K562 (cell line): ENCODE results near the gene PGBD4.

Experiments used
- CBFA2T3 ChIP-seq: fragments of 450-650 bp; IDR thresholded peaks from 2 replicates; pipeline ENCODE4 v1.6.1; 2017
- CTCF ChIP-seq, 3 experiments: IDR thresholded peaks in 2 of 3; conservative IDR thresholded peaks in 1 of 3; 2 replicates each; pipeline ENCODE4 v1.5.1; 2011 to 2012; ENCODE audit warnings: low read length in 3 of 3, mild to moderate bottlenecking in 3 of 3, control low read depth in 2 of 3, improper control_type of control experiment in 1 of 3, inconsistent platforms in 1 of 3, low read depth in 1 of 3, mixed read lengths in 1 of 3, moderate library complexity in 1 of 3; ENCODE audit not compliant: insufficient read depth in 2 of 3
- KDM1A ChIP-seq, 2 experiments: fragments of 450-650 bp; IDR thresholded peaks; 2 replicates each; pipeline ENCODE4 v1.6.1; 2016; ENCODE audit warnings: mild to moderate bottlenecking in 2 of 2
- MNT ChIP-seq, 2 experiments: fragments of 450-650 bp; conservative IDR thresholded peaks; 2 replicates each; pipeline ENCODE4 v1.6.1; 2017; ENCODE audit warnings: mild to moderate bottlenecking in 2 of 2, moderate library complexity in 2 of 2
- POLR2A ChIP-seq: fragments of 450-650 bp; conservative IDR thresholded peaks from 2 replicates; pipeline ENCODE4 v1.6.1; 2016
- POLR2AphosphoS5 ChIP-seq: IDR thresholded peaks from 2 replicates; pipeline ENCODE4 v1.6.1; 2011; ENCODE audit warnings: mild to moderate bottlenecking, low read depth, low read length, moderate library complexity; ENCODE audit not compliant: control insufficient read depth, insufficient read depth
- SMAD3 ChIP-seq: fragments of 450-650 bp; formaldehyde crosslinking; conservative IDR thresholded peaks from 2 replicates; pipeline ENCODE4 v1.4.0; 2020; ENCODE audit warnings: mild to moderate bottlenecking
- ZEB2 ChIP-seq: fragments of 450-650 bp; IDR thresholded peaks from 2 replicates; pipeline ENCODE4 v1.6.1; 2016
- ZNF217 ChIP-seq: sonication (generic); formaldehyde crosslinking; IDR thresholded peaks from 2 replicates; pipeline ENCODE4 v1.8.0; 2022; ENCODE audit warnings: mild to moderate bottlenecking, missing genetic modification reagents

GRCh38 chr15:34147371-34148140, 45.7 kb downstream of the PGBD4 start:
- TF ChIP-seq POLR2A (no peak), POLR2AphosphoS5 (no peak), CTCF (IDR thresholded peaks at IDR 0.05 in 2 of 3, conservative IDR thresholded peaks at IDR 0.05 in 1 of 3; ENCODE audit: insufficient read depth in 2 of 3, low read depth in 1 of 3, low read length in 3 of 3) (no peak), ZNF217 (CRISPR knock-in tag) (no peak), MNT (conservative IDR thresholded peaks at IDR 0.05) (no peak), CBFA2T3 (no peak), SMAD3 (CRISPR knock-in tag) (no peak), ZEB2 (no peak), KDM1A (IDR thresholded peaks at IDR 0.05) (no peak)
